Measurements from ENCODE around the gene EEF1A2.
A peak's percentile ranks its signal among the peaks of the same experiment; 100 is the strongest.

The EEF1A2 gene

DNA sequence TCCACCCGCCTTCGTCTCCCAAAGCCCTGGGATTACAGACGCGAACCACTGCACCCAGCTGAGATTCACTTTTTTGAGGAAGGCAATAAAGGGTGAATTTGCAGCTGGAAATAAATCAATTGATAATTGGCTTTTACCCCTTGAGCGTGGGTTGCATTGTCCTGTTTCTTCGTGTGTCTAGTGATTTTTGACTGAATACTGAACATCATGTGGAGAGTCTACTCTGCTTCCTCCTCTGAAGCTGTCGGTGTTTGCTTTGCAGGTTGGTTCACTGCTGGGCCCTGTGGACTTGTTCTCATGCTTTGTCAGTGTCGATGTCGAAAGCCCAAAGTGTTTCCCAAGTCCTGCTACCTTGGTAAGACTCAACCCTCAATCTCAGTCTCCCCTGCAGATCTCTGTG lies 5.8 kb upstream of the EEF1A2 start:
- WGBS = 95% methylated on average over 9 of the region's 9 CpGs
- Histone ChIP-seq H3K36me3 (ENCODE audit: insufficient read depth, low read length) (no peaks in the 10 kb centered on the region), H3K4me3 (ENCODE audit: low read length) (no peak overlapping the region), H3K27me3 (ENCODE audit: insufficient read depth, low read length) (peaks cover 20% of the 10 kb centered on the region), H3K9ac (ENCODE audit: low read depth, low read length) (no peak overlapping the region), H3K9me3 (ENCODE audit: insufficient read depth, low read depth, low read length) (no peaks in the 10 kb centered on the region), H3K4me1 (ENCODE audit: insufficient read depth, low read length) (no peaks in the 10 kb centered on the region; the same call in 1 of the 2 replicates), H3K27ac (ENCODE audit: low read depth, low read length) (no peak overlapping the region)

DNA sequence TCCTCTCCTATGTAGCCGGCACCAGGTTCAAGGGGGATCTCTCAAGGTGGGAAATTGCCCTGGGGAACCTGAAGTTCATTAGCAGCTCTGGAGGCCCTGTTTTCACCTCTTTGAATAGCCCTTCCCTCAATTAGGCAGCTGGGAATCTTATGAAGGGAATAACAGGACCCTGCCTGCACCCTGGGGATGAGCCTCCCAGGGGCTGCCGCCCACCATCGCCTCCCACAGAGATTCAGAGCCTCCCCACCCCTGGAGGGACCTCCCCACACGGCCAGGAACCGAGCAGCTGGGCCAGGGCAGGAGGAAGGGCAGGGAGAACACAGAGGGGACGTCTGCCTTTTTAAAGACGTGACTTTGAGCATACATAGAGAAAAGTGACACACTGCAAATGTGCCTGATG lies 4.6 kb upstream of the EEF1A2 start:
- H3K27me3 ChIP-seq (ENCODE audit: insufficient read depth, low read length) = peaks cover 30% of the 10 kb centered on the region
- no peaks in the 10 kb centered on the region for H3K36me3 ChIP-seq (ENCODE audit: insufficient read depth, low read length)
- 76% methylated on average over 7 of the region's 7 CpGs for WGBS
- no peak overlapping the region for H3K4me3 ChIP-seq (ENCODE audit: low read length)
- H3K27ac ChIP-seq (ENCODE audit: low read depth, low read length) = no peak overlapping the region
- H3K9ac ChIP-seq (ENCODE audit: low read depth, low read length) = no peak overlapping the region
- no peaks in the 10 kb centered on the region; the same call in 1 of the 2 replicates for H3K4me1 ChIP-seq (ENCODE audit: insufficient read depth, low read length)
- H3K9me3 ChIP-seq (ENCODE audit: insufficient read depth, low read depth, low read length) = no peaks in the 10 kb centered on the region

DNA sequence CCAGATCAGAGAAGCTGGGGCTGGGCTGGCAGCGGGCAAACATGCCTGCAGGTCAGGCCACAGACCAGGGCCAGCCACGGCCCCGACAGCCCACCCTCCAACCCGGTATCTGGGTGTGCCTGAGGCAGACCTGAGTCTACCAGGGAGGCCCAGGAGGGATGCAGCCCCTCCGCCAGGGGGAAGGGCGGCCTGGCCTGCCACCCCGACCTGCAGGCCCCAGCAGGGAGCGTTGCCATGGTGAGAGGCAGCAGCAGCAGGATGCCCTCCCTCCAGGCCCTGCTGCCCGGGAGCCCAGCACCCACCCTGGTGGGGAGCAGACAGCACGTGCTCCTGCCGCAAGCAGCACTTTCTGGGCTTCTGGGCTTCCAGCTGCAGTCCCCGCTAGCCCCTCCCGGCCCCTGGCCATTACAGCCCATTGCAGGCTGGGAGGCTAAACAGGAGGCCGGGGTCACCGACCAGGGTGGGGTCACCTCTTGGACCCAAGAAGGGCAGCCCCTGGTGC lies 3.8 kb upstream of the EEF1A2 start:
- WGBS = 76% methylated on average over 15 of the region's 15 CpGs
- H3K27ac ChIP-seq (ENCODE audit: low read depth, low read length) = no peak overlapping the region
- H3K9ac ChIP-seq (ENCODE audit: low read depth, low read length) = no peak overlapping the region
- no peak overlapping the region for H3K4me3 ChIP-seq (ENCODE audit: low read length)
- H3K9me3 ChIP-seq (ENCODE audit: insufficient read depth, low read depth, low read length) = no peaks in the 10 kb centered on the region
- no peaks in the 10 kb centered on the region for H3K36me3 ChIP-seq (ENCODE audit: insufficient read depth, low read length)
- H3K27me3 ChIP-seq (ENCODE audit: insufficient read depth, low read length) = peaks cover 38% of the 10 kb centered on the region
- no peaks in the 10 kb centered on the region; the same call in 1 of the 2 replicates for H3K4me1 ChIP-seq (ENCODE audit: insufficient read depth, low read length)

DNA sequence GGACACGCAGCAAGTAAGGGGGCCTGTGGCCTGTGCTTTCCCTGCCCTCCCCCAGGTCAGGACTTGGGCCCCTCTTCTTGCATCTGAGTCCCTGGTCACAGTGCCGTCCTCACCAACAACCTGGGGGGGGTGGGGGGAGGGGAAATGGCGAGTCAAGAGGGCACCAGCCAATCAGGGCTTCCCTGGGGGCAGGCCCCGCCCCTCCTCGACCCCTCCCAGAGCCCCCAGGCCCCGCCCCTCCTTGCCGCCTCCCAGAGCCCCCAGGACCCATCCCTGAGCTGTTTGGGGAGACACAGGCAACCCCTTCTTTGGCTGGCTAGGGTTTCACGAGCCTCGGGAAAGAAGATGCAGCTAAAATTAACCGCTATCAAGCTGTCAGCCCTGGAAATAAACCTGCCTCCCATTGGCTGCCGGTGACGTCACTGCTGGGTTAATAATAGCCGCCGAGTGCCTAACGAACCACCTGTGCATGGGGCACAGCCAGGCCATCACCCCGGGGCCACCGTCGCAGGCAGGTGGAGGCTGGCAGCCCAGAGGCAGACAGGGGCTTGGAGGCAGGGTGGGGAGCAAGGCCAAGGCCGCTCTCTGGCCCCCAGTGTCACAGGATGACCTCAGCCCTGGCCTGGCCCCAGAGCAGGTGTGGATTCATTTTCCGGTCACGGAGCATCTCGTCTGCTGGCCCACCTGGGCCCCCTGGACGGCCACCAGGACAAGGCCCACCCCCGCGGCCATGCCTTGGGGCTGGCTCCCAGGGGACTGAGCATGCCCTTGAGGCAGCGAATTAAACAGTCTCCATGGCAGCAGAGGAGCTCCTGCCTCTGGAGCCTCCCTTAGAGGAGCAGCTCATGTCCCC lies 3.2 kb upstream of the EEF1A2 start:
- Histone ChIP-seq H3K36me3 (ENCODE audit: insufficient read depth, low read length) (no peaks in the 10 kb centered on the region), H3K27me3 (ENCODE audit: insufficient read depth, low read length) (peaks cover 45% of the 10 kb centered on the region), H3K4me1 (ENCODE audit: insufficient read depth, low read length) (no peaks in the 10 kb centered on the region; the same call in 1 of the 2 replicates), H3K9ac (ENCODE audit: low read depth, low read length) (no peak overlapping the region), H3K27ac (ENCODE audit: low read depth, low read length) (no peak overlapping the region), H3K9me3 (ENCODE audit: insufficient read depth, low read depth, low read length) (no peaks in the 10 kb centered on the region), H3K4me3 (ENCODE audit: low read length) (peak overlapping the region; percentile 49)
- 28% methylated on average over 24 of the region's 26 CpGs for WGBS

DNA sequence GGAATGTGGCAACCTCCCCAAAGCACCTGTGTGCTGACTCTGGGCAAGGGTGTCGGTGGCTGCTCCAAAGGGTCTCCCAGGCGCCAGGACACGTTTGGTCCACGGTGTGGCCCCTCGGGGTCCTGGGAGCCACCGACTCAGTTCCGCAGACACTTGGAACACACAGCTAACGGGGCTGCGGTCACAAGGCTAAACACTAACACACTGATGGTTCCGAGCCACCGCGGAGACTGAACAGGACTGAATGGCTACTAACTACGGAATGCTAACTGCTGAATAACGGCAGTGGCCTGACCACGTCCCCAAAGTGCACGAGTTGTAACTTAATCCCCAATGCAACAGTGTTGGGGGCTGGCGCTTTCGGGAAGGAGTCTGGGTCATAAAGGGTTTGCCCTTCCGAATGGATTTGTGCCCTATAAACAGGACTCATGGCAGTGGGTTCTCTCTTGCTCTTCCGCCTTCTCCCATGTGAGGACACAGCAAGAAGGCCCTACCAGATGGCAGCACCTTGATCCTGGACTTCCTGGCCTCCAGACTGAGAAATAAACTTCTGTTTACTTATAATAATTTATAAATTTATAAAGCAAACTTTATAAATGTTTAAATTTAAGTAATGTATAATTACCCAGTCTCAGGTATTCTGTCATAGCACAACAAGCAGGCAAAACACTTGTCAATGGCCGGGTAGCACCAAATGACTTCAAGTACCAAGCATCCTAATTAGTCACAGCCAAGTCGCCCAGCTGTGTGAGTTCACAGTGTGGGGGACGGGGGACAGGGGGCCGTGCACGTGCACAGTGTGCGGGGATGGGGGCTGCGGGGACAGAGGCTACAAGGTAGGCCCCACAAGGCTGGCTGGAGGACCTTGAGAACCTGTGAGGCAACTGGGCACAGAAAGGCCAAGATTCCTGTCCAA lies 2.3 kb upstream of the EEF1A2 start:
- Histone ChIP-seq H3K4me1 (ENCODE audit: insufficient read depth, low read length) (no peaks in the 10 kb centered on the region; the same call in 1 of the 2 replicates), H3K36me3 (ENCODE audit: insufficient read depth, low read length) (no peaks in the 10 kb centered on the region), H3K9ac (ENCODE audit: low read depth, low read length) (no peak overlapping the region), H3K27me3 (ENCODE audit: insufficient read depth, low read length) (peaks cover 53% of the 10 kb centered on the region), H3K9me3 (ENCODE audit: insufficient read depth, low read depth, low read length) (no peaks in the 10 kb centered on the region), H3K27ac (ENCODE audit: low read depth, low read length) (no peak overlapping the region), H3K4me3 (ENCODE audit: low read length) (no peak overlapping the region)
- 85% methylated on average over 27 of the region's 27 CpGs for WGBS

DNA sequence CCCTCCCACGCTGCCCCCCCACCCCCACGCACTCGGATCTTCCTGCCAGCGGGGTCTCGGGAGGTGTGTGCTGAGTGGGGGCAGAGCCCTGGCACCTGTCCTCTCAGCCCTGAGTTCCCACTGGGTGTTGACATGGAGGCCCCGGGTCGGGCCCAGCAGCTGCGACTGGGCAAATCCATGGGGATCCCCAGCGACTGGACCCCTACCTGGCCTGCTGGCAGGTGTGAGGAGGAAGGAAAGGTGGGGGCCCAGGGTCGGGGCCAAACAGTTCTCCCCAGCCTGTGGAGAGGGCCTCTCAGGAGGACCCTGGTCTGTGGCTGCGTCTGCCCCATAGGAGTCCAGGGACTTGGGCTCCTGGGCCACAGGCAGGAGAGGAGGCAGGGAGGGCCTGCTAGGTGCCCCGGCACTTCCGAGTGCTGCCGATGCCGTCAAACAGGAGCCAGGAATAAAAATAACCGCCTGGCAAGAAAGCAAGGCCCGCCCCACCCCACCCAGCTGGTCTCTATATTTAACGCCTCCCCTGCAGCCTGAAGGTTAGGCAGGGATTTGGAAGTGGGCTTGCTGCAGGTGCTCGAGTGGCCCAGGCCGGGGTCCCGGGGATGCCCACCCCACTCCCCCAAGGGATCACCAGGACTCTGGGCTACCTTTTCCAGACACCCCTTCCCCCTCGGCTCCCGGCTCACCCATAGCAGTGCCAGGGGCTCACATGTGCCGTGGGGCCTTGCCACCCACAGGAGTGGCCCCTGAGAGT lies 1.4 kb upstream of the EEF1A2 start:
- H3K4me1 ChIP-seq (ENCODE audit: insufficient read depth, low read length) = no peaks in the 10 kb centered on the region; the same call in 1 of the 2 replicates
- 87% methylated on average over 24 of the region's 24 CpGs for WGBS

DNA sequence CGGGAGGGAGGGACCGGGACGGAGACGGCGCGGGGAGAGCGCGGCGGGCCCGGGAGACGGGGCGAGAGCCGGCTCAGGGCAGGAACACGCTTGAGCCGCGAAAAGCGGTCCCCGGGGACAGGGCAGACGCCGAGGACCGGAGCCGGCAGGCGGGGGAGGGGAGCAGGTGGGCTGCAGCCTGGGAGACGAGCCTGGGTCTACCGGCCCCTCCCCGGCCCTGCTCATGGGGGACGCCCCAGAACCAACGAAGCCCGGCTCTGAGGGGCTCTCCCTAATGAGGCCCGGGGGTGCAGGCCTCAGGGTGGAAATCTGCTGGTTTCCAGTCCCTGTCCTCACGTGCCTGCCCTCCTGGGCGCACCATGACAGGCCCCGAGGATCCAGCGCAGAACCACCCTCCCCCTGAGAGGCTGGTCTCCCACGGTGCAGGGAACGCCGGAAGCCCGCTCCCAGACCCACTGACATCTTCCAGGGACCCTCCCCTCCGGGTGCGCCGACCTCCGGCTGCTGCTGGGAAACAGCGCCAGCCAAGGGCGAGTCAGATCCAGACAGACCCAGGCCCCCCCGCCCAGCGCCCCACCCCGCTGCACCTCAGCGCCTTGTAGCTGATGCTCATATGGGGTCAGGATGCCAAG lies 571 bp upstream of the EEF1A2 start:
- H3K9ac ChIP-seq (ENCODE audit: low read depth, low read length) = no peak overlapping the region
- H3K27ac ChIP-seq (ENCODE audit: low read depth, low read length) = no peak overlapping the region
- peak overlapping the region; percentile 51 for H3K4me3 ChIP-seq (ENCODE audit: low read length)

More for the DNA sequence above, 1.4 kb upstream of the EEF1A2 start:
- no peaks in the 10 kb centered on the region for H3K36me3 ChIP-seq (ENCODE audit: insufficient read depth, low read length)
- H3K27ac ChIP-seq (ENCODE audit: low read depth, low read length) = no peak overlapping the region
- no peak overlapping the region for H3K4me3 ChIP-seq (ENCODE audit: low read length)
- no peaks in the 10 kb centered on the region for H3K9me3 ChIP-seq (ENCODE audit: insufficient read depth, low read depth, low read length)
- H3K9ac ChIP-seq (ENCODE audit: low read depth, low read length) = no peak overlapping the region
- H3K27me3 ChIP-seq (ENCODE audit: insufficient read depth, low read length) = peaks cover 59% of the 10 kb centered on the region

DNA sequence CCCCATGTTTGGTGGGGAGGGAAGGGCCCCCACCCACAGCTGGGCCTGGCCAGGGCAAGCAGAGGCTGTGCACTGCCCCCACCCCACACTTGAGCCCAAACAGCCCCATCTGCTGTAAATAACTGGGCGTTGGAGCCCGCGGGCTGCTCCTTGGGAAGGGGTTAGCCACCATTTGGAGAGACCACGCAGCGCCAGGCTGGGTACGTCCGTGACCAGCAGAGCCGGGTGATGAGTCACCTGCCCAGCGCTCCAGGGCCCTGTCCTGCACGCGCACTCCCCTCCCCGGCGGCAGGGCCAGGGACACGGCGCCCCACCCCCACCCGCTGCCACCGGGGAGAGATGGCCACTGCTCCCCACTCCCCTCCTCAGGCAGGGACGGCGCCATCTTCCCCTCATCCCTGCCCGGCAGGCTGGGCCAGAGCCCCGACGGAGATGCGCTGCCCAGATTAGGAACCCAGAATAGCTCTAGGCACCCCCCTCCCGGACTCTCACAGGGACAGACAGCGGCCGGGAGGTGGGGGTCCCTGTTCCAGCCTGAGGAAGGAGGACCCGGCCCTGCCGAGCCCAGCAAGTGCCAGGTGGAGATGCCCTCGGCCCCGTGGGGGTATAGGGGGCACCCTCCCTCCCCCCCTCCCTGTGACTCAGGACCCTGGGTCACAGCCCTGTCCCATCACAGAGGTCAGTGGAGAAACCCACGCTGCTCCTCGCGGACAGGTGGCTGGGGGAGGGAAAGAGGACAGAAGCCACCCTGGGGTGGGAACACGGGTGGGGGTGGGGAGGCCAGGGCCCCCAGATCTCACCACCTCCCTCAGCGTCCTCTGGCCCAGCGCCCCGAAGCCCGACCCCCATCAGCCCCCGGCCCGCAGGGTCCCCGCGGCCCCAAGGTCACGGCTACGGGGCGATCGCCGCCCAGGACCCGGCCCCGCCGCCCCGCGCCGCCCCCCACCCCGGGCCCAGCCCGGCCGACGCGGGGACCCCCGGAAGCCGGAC lies 642 bp downstream of the EEF1A2 start:
- no peak overlapping the region for H3K27ac ChIP-seq (ENCODE audit: low read depth, low read length)
- no peaks in the 10 kb centered on the region for H3K36me3 ChIP-seq (ENCODE audit: insufficient read depth, low read length)
- peak overlapping the region; percentile 46 for H3K4me3 ChIP-seq (ENCODE audit: low read length)
- no peaks in the 10 kb centered on the region; the same call in 1 of the 2 replicates for H3K4me1 ChIP-seq (ENCODE audit: insufficient read depth, low read length)
- H3K9me3 ChIP-seq (ENCODE audit: insufficient read depth, low read depth, low read length) = no peaks in the 10 kb centered on the region
- peaks cover 55% of the 10 kb centered on the region for H3K27me3 ChIP-seq (ENCODE audit: insufficient read depth, low read length)
- H3K9ac ChIP-seq (ENCODE audit: low read depth, low read length) = no peak overlapping the region
- WGBS = 4% methylated on average over 55 of the region's 60 CpGs

More for the DNA sequence above, 571 bp upstream of the EEF1A2 start:
- Histone ChIP-seq H3K9me3 (ENCODE audit: insufficient read depth, low read depth, low read length) (no peaks in the 10 kb centered on the region), H3K4me1 (ENCODE audit: insufficient read depth, low read length) (no peaks in the 10 kb centered on the region; the same call in 1 of the 2 replicates), H3K27me3 (ENCODE audit: insufficient read depth, low read length) (peaks cover 59% of the 10 kb centered on the region), H3K36me3 (ENCODE audit: insufficient read depth, low read length) (no peaks in the 10 kb centered on the region)
- WGBS = 12% methylated on average over 48 of the region's 48 CpGs

DNA sequence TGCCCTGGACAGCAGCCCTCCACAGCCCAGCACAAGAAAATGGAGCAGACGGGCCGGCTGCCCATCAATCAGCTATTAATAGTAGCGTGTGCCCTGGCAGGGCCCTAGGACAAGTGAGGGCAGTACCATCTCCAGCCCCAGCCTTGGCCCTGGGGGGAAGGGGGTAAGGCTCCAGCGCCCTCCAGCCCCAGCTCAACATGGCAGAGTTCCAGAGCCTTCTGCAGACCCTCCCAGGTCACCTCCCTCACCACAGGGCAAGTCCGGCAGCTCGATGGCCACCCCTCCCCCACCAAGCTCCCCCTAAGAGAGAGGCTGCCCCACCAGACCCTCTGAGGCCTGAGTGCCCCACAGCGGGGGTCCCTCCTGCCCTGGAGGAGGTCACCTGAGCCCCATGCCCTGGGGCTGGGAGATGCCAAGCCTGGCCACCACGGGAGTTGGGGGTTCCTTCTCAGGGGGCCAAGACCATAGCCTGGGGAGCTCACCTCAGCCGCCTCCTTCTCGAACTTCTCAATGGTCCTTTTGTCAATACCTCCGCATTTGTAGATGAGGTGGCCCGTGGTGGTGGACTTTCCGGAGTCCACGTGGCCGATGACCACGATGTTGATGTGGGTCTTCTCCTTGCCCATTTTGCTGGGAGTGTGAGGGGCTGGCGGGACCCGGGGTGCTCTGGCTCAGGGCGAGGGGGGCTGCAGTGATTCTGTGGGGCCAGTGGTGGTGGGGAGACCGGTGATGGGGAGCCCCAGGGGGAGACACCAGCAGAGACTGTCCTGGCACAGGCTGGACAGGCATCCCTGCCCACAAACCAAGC lies 1.5 kb downstream of the EEF1A2 start:
- Histone ChIP-seq H3K9ac (ENCODE audit: low read depth, low read length) (no peak overlapping the region), H3K4me3 (ENCODE audit: low read length) (peak overlapping the region; percentile 43; the same call in 1 of the 2 replicates), H3K36me3 (ENCODE audit: insufficient read depth, low read length) (peaks cover 5% of the 10 kb centered on the region; the same call in 1 of the 2 replicates), H3K9me3 (ENCODE audit: insufficient read depth, low read depth, low read length) (no peaks in the 10 kb centered on the region), H3K27me3 (ENCODE audit: insufficient read depth, low read length) (peaks cover 55% of the 10 kb centered on the region), H3K27ac (ENCODE audit: low read depth, low read length) (no peak overlapping the region), H3K4me1 (ENCODE audit: insufficient read depth, low read length) (no peaks in the 10 kb centered on the region; the same call in 1 of the 2 replicates)
- 78% methylated on average over 20 of the region's 20 CpGs for WGBS
